ENCODE results near the gene KIF22.
A peak's percentile ranks its signal among the peaks of the same experiment; 100 is the strongest.

KIF22 gene

DNA sequence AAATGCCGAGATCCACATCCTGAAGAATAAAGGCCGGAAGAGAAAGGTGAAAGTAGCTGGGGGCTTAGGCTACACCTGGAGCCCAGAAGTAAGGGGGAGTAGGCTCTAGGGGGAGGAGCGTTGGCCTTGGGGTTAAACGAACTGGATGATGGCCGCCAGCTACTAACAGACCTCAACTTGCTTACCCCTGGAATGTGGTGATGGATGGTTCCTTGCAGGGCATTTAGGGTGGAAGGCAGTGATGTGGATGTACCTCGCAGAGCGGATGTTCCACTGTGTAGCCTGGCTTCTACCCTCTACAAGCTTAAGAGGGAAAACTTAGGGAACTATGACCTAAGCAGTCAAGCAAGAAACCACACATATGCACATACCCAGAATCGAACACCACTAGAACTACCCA lies 13.5 kb downstream of the KIF22 start:
- no peak for DNase-seq (ENCODE audit: low read depth)

DNA sequence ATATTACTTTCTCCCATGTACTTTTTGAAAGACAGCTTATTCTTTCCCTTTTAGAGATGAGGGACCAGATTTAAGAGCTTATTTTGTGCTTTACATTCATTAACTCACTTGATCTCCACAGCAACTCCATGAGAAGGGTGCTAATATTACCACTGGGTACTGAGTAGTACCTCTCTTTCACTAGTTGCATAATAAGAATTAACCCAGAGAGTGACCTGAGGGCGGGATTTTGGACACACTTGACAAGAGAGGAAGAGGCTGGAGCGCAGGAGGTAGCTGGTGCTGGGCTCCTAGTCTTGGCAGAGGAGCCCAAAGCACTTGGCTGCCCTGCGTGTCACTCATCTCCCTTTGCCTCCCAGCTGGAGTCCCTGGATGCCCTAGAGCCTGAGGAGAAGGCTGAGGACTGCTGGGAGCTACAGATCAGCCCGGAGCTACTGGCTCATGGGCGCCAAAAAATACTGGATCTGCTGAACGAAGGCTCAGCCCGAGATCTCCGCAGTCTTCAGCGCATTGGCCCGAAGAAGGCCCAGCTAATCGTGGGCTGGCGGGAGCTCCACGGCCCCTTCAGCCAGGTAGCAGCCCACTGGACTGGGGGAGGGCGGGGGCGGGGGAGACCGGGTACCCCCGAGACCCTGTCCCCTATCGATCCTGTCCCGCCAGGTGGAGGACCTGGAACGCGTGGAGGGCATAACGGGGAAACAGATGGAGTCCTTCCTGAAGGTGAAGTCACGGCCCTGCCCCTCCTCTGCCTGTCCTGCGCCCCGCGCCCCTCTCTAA lies 14.1 kb downstream of the KIF22 start:
- DNase-seq (ENCODE audit: low read depth) = no peak

DNA sequence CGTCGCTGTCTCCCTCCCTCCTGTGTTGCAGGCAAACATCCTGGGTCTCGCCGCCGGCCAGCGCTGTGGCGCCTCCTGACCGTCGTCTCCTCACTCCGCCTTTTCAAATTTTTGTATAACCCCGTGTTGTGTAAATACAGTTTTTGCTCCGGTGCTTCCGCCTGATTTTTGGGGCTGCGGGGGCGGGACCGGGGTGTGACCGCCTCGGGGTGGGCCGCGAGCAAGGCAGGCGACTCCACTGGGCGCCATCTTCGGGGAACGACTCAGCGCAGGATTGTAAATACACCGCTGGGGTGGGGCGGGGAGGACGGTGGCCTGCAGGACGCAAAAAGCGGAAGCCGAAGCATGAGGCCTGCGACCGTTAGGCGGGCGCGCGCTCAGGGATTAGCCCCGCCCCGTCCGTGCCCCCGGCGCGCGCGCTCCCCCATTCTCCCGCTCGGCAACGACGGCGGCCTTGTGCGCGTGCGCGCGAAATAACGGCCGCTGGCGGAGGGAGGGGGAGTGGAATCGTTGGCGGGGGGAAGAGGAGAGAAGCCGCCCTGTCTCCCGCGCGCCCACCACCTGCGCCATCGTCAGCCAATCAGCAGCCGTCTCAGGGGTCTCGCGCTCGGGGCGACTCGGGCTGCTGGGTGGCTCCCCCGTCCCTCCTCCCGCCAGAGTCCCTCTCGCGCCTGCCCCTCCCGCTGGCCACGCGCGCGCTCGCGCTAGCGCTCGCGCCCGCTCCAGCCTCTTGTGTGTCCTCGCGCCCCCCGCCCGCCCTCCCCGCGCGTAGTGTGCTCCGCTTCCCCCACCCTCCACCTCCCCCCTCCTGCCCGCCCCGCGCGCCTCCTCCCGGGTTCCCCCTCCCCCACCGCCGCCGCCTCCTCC lies 14.9 kb downstream of the KIF22 start:
- peak; percentile 97 for DNase-seq (ENCODE audit: low read depth)

GRCh38 chr16:29806099-29806579 lies 15.6 kb downstream of the KIF22 start, which contains the start of gene MAZ:
Gene MAZ (plus strand): TSS chr16:29806529. CDS start chr16:29806702, 173 bp downstream.
- DNase-seq (ENCODE audit: low read depth) = peak; percentile 66

DNA sequence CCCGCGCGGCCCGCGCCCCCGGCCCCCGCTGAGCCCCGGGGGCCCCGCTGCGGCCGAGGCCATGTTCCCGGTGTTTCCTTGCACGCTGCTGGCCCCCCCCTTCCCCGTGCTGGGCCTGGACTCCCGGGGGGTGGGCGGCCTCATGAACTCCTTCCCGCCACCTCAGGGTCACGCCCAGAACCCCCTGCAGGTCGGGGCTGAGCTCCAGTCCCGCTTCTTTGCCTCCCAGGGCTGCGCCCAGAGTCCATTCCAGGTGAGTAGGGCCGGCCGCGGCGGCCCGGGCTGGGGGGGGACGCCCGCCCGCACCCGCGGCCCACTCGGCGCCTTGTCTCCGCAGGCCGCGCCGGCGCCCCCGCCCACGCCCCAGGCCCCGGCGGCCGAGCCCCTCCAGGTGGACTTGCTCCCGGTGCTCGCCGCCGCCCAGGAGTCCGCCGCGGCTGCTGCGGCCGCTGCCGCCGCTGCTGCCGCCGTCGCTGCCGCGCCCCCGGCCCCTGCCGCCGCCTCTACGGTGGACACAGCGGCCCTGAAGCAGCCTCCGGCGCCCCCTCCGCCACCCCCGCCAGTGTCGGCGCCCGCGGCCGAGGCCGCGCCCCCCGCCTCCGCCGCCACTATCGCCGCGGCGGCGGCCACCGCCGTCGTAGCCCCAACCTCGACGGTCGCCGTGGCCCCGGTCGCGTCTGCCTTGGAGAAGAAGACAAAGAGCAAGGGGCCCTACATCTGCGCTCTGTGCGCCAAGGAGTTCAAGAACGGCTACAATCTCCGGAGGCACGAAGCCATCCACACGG lies 16.3 kb downstream of the KIF22 start:
- peak; percentile 38 for DNase-seq (ENCODE audit: low read depth)

DNA sequence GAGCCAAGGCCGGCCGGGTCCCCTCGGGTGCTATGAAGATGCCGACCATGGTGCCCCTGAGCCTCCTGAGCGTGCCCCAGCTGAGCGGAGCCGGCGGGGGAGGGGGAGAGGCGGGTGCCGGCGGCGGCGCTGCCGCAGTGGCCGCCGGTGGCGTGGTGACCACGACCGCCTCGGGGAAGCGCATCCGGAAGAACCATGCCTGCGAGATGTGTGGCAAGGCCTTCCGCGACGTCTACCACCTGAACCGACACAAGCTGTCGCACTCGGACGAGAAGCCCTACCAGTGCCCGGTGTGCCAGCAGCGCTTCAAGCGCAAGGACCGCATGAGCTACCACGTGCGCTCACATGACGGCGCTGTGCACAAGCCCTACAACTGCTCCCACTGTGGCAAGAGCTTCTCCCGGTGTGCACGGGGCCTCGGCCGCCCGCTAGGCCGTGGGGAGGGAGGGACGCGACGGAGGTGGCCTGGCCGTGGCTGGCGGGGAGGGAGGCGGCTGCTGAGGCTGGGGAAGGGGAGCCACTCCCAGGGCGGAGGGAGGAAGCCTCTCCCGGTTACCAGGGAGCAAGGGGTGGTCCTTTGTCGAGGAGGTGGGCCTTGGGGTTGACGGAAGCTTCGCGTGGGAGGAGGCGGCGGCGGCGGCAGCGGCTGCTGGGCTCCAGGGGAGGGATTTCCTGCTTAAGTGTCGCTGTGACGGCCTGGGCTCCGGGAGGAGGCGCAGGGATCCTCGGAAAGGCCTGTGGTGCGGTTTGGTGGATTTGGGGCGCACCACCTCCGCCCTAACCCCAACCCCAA lies 17.1 kb downstream of the KIF22 start:
- peak; percentile 77 for DNase-seq (ENCODE audit: low read depth)

DNA sequence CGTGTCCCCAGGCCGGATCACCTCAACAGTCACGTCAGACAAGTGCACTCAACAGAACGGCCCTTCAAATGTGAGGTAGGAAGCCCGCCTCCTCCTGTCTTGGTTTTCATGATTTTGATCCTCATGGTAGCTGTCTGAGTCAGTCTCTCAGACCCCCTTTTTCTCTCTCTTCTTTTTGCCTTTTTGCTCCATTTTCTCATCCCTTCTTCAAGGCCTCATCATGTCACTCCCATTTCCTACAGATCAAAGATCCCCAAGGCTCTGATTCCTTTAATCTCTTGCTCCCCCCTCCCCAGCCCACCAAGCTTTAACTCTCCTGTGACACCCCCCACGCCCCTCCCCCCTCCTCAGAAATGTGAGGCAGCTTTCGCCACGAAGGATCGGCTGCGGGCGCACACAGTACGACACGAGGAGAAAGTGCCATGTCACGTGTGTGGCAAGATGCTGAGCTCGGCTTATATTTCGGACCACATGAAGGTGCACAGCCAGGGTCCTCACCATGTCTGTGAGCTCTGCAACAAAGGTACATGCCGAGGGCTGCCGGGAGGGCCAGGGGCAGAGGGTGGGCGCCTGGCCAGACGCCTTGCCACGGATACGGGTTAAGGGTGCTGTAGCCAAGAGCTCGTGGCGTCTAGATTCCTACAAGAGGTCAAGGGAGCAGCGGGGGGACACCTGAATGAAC lies 17.8 kb downstream of the KIF22 start:
- DNase-seq (ENCODE audit: low read depth) = no peak

GRCh38 chr16:29809031-29809747 lies 18.6 kb downstream of the KIF22 start:
- DNase-seq (ENCODE audit: low read depth) = no peak

DNA sequence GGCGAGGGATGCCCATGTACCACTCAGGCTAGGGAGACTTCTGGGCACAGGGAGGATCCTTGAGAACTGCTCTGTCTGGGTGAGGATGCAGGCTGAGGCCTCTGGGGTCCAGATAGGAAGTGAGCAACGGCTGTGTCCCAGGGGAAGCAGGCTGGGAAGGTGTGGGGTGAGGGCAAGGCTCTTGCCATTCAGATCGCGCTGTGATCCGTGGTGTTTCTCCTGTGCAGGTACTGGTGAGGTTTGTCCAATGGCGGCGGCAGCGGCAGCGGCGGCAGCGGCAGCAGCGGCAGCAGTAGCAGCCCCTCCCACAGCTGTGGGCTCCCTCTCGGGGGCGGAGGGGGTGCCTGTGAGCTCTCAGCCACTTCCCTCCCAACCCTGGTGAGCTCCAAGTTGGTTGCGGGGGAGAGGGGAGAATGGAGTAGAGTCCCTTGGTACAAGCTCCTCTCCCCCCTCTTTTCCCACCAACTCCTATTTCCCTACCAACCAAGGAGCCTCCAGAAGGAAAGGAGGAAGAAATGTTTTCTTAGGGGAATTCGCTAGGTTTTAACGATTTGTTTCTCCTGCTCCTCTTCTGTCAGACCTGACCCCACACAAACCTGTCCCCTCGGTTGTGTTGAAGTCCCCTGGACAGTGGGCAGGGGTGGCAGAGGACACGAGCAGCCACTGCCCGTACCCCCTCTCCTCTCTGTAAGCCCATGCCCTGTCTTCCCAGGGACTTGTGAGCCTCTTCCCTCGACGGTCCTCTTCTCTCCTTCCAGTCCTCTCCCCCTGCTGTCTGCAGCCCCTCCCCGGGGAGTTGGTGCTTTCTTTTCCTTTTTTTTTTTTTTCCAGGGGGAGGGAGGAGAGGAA lies 19.5 kb downstream of the KIF22 start:
- DNase-seq (ENCODE audit: low read depth) = no peak

DNA sequence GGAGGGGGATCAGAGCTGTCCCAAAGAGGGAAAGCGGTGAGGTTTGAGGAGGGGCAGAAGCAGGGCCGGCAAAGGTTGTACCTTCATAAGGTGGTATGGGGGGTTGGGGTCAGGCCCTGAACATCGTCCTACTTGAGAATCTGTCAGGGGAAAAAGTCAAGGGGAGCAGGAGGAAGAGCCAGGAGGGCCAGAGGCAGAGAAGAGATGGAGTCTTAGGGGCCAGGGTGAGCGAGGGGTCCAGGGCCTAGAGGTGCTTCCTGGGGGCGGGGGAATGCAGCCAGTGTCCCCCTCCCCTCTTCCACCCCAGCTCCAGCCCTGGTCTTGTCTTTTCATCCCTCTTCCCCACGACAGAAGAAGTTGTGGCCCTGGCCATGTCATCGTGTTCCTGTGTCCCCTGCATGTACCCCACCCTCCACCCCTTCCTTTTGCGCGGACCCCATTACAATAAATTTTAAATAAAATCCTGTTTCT lies 20.2 kb downstream of the KIF22 start:
- DNase-seq (ENCODE audit: low read depth) = no peak

DNA sequence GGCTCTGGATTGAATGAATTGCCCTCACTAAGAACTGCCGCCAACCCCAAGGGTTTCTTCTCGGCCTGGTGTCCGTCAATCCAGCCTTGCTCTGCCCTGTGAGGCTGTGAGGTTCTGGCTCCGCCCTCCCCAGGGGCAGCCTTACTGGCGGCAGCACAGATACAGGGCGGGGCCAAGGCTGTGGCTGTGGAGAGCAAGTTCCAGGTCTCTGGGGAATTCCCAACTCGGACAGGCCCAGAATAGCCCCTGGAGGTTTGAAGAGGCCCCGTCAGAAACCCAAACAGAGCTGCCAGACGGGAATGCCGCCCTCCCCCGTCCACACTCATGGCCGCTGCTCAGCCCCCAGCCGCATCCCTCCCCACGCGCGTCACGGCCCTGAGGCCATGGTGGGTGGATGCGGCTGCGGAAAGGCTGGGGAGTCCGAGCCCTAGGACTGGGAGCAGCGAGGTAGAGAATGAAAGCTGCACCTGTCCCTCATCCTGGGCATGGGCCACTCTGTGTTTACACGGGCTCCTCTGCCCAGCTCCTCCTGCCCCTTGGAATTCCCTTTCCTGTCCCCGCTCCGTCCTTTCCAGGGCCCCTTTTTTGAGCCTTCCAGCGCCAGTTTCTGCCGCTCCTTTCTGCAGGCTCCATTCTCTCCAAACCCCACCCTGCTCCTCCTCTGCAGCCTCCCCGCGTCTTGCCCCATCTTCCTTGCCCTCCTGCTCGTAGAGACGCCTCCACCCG lies 20.8 kb downstream of the KIF22 start:
- DNase-seq (ENCODE audit: low read depth) = peak; percentile 61

GRCh38 chr16:29811896-29812665 lies 21.5 kb downstream of the KIF22 start, which contains the start of gene PRRT2:
Gene PRRT2 (plus strand): TSS chr16:29812193. CDS start chr16:29813055, 862 bp downstream.
- DNase-seq (ENCODE audit: low read depth) = peak; percentile 40

GRCh38 chr16:29812754-29813643 lies 22.4 kb downstream of the KIF22 start:
- no peak for DNase-seq (ENCODE audit: low read depth)

- DNase-seq (ENCODE audit: low read depth) = no peak
Measured at GRCh38 chr16:29813644-29814562, 23.4 kb downstream of the KIF22 start.

DNA sequence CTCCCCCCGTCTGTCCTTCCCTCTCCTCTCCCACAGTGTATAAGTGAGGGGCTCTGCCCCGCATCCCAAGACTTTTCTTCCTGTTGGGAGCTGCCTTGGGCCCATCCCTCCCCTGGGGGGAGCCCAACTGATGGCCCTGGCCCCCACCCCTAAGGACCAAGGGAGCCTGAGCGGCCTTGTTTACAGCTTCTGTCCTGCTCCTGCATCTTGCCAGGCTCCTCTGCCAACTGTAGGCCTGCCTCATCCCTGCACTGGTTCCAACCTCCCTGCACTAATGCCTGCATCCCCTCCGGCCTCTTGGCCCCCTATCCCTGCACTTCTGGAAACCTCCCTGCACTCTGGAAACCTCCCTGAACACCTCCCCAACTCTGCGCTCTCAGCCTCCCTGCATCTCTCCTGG lies 24.0 kb downstream of the KIF22 start:
- DNase-seq (ENCODE audit: low read depth) = no peak
